SKM-1 treated with dmso at 0.1 percent for 144 hours (cell line): ENCODE data around the gene ESYT1.
"Not testable (repeated sequence)": the region's sequence is repeated elsewhere in the genome, so short reads cannot be mapped to it uniquely, and the experiment has no call there.

ENCODE experiments used
- DNase-seq: peaks from one replicate; lab custom pipeline; 2025; ENCODE audit not compliant: unreplicated experiment; lab: John Stamatoyannopoulos, UW

Gene ESYT1

DNA sequence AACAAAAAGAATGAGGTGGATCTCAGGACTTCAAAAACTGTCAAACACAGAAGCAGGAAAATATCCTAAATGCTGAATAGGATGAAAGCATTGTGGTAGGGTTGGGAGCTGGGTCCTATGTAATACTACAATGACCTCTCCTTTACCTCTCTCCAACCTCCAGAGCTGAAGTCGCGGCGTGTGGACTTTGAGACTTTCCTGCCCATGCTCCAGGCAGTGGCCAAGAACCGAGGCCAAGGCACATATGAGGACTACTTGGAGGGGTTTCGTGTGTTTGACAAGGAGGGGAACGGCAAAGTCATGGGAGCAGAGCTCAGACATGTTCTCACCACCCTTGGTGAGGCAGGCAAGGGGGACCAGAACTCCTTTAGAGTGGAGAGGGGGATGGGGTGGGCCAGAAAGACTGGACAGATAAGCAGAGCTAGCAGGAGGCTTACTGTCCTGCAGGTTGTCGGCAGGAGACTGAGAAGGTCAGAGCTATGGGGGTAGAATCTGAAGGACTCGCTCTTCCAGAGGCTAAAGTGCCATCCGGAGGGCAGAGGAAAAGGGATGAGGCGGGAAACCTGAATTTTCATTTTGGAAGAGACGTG, 27.3 kb downstream of the ESYT1 start:
- no peak for DNase-seq

GRCh38 chr12:56156464-56157200, 28.6 kb downstream of the ESYT1 start:
- not testable (repeated sequence) for DNase-seq

DNA sequence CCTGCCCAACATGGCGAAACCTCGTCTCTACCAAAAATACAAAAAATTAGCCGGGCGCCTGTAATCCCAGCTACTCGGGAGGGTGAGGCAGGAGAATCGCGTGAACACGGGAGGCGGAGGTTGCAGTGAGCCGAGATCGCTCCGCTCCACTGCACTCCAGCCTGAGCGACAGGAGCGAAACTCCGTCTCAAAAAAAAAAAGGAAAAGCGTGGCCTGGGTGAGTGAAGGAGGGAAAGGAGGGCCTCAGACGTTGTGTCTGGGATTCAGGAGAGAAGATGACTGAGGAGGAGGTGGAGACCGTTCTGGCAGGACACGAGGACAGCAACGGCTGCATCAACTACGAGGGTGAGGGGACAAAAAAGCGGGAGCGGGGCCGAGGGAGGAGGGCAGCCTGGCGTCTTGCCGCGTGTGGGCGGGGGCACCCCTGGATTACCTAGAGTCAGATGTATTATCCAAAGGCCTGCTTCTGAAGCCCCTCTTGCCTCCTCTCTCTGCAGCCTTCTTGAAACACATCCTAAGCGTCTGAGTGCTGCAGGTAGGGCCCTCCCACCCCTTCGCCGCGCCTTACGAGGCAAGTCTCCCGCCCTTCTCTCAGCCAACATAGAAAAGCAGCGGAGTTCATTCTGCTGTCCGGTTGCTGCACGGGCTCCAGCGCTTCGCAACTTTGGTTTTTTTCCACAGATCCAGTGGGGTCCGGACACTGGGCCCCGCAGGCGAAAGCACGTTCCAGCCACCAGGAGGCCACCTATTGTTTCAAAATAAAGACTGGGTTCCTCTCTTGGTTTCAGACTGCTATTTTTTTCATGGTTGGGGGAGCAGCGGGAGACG, 29.3 kb downstream of the ESYT1 start:
- DNase-seq: peak; percentile 65

DNA sequence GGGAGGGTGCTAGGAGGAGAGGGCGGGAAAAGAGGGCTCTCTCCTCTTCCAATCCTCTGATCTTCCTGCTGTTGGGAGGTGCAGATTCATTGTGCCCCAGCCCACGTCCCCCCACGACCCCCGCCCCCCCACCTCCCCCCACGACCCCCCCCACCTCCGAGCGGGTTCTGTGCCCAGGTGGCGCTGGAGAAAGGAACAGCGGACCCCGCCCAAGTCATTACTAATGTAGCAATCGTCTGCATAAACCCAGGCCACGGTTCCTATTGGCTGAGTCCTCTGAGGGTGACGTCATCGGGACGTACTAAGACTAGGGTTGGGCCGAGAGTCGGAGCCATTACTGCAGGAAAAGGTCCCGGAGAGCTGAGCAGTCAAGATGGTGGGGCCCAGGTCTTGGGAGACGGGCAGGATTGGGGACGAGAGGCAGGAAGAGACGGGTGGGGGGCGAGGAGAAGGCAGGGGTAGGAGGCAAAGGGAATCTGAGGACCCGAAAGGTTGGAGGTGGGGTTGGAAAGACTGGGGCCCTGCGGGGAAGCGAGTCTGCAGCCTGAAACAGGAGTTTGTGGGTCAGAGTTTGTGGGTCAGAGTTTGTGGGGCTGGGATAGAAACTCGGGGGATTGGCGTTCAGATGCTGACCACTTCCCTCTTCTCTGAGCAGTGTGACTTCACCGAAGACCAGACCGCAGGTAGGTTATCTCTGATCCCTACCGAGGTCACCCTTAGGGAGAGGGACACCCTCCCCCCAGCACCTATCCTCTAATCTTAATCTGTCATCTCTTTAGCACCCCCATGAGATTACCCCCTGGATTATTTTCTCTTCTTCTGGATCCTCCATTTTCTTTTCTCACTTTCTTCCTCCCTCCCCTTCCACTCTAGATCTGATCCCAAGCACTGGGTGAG, 30.2 kb downstream of the ESYT1 start, which contains the start of gene MYL6:
Gene MYL6, plus strand, starts transcription at position 331 of the 897 bp plus-strand sequence. Its CDS starts 43 bp downstream, at position 374.
- peak; percentile 84 for DNase-seq

- DNase-seq: no peak
These were observed 30.9 kb downstream of the ESYT1 start for GRCh38 chr12:56158926-56159461.

- no peak for DNase-seq
These were observed 31.6 kb downstream of the ESYT1 start for GRCh38 chr12:56159482-56160192.

- no peak for DNase-seq
These were observed 32.2 kb downstream of the ESYT1 start for GRCh38 chr12:56160193-56160763.

DNA sequence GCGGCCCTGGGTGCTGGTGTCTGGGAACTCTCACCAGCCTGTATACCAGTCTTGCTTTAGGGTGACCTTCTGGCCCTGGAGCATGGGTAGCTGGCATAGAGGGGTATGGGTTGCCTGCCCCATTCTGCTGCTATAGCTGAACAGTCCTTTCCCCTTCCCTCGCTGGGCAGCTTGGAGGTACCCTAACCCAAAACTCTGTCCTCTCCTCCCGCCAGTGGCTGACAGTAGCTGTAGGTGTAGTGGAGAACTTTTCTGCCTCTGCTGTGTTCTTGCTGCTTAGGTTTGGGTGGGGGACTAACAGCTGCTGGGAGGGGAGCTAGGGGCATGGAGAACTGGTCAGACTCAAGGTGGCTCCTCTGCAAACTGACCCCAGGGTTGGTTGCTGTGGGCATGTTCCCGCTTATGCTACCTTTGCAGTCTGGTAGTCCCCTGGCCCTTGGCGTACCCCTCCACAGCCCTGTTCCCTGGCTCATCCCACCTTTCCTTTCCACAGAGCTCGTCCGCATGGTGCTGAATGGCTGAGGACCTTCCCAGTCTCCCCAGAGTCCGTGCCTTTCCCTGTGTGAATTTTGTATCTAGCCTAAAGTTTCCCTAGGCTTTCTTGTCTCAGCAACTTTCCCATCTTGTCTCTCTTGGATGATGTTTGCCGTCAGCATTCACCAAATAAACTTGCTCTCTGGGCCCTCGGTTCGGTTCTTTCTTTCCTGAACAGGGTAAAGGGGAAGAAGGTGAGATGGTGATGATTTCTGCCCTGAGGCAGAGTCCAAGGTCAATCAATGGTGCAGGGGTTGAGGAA, 33.0 kb downstream of the ESYT1 start:
- DNase-seq: no peak

- no peak for DNase-seq
These were observed 33.8 kb downstream of the ESYT1 start for GRCh38 chr12:56161690-56162351.

GRCh38 chr12:56162468-56163290, 34.6 kb downstream of the ESYT1 start:
- no peak for DNase-seq

DNA sequence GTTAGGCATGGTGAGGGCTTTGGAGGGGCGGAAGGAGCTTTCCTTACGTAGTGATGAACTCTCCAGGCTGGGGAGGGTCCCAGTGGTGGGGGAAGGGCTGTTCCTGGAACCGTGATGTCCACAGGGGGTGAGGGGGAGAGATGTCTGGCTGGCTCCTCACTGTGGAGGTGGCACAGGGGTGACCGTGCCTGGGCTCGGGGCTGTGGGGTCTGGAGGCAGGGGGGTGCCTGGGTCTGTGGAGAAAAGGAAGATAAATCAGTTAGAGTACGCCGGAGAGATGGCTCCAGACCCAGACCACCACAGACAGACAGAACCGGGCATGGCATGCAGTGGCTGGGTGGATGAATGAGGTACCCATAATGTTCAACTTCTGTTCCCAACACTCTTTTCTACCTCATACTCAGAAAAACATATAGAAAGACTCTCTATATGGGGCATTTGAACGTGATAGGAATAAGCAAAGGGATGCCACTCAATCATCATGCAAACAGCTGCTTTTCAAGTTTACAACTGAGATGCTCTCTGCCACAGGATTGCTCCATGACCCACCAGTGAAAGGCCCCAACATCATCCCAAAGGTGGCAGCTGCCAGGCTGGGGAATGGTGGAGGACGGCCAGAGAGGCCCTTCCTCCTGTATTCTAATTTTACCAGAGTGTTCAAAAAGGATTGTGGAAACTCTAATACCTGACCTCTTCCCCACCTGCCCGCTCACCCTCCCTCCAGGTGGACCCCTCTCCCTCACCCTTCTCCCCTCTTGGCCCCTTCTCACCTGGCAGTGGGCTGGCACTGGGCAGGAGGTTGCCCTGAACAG, 35.7 kb downstream of the ESYT1 start:
- DNase-seq: no peak

DNA sequence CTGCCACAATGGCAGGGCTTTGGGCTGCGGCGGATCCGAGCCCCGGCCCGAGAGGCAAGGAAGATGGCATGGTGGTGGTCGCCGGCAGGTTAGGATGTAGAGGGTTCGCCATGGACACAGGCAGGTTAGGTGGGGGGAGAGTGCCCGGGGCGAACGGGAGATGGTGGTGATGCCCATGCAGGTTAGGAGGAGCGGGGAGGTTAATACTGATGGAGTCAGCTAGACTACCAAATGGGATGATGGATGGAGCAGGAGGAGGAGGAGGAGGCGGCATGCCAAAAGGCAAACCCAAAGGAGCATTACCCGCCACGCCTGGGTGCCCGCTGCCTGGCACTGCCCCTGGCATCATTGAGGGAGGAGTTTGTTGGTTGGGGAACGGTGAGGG, 36.3 kb downstream of the ESYT1 start:
- no peak for DNase-seq

- no peak for DNase-seq
These were observed 37.3 kb downstream of the ESYT1 start for GRCh38 chr12:56165369-56165768.

GRCh38 chr12:56169229-56169759, 41.2 kb downstream of the ESYT1 start:
- no peak for DNase-seq

- DNase-seq: no peak
These were observed 44.8 kb downstream of the ESYT1 start for GRCh38 chr12:56172839-56173238.

- no peak for DNase-seq
These were observed 50.3 kb downstream of the ESYT1 start for GRCh38 chr12:56178347-56178746.
